Osteocyte (in vitro differentiated cells): ENCODE results near the gene RASAL1. TPM values are rescaled to one million over a fixed set of nuclear protein-coding genes. Genes with fewer than 3 reads are reported as not detected.

ENCODE experiments used
- DNase-seq: peaks from one replicate; pipeline ENCODE4 v3.0.0; 2021; ENCODE audit warnings: mixed read lengths; ENCODE audit not compliant: unreplicated experiment; ENCODE audit errors: extremely low spot score
- H3K27ac Mint-ChIP-seq: one replicate; pipeline ENCODE4 v1.8.0; 2021; ENCODE audit warnings: mild to moderate bottlenecking, mixed read lengths; ENCODE audit not compliant: unreplicated experiment
- H3K27me3 Mint-ChIP-seq: one replicate; pipeline ENCODE4 v1.8.0; 2021; ENCODE audit warnings: mixed read lengths; ENCODE audit not compliant: unreplicated experiment
- H3K36me3 Mint-ChIP-seq: one replicate; pipeline ENCODE4 v1.8.0; 2021; ENCODE audit warnings: mixed read lengths; ENCODE audit not compliant: unreplicated experiment
- H3K4me1 Mint-ChIP-seq: one replicate; pipeline ENCODE4 v1.8.0; 2021; ENCODE audit warnings: mixed read lengths; ENCODE audit not compliant: unreplicated experiment
- H3K4me3 Mint-ChIP-seq: one replicate; pipeline ENCODE4 v1.8.0; 2021; ENCODE audit warnings: mild to moderate bottlenecking, moderate library complexity, mixed read lengths; ENCODE audit not compliant: unreplicated experiment
- H3K9me3 Mint-ChIP-seq: one replicate; pipeline ENCODE4 v1.8.0; 2021; ENCODE audit warnings: mixed read lengths; ENCODE audit not compliant: unreplicated experiment
- CTCF ChIP-seq: fragments of 200-600 bp; sonication (generic); IDR thresholded peaks from 2 replicates; pipeline ENCODE4 v1.5.0; 2021; ENCODE audit warnings: antibody characterized with exemption, mild to moderate bottlenecking, moderate library complexity
- total RNA-seq: library from RNA; stranded (reverse); gene quantifications from 2 replicates; pipeline ENCODE4 v1.2.1, GENCODE V29; 2021

The RASAL1 gene
- total RNA-seq, 1 donor from 2014 or later, result not detected

DNA sequence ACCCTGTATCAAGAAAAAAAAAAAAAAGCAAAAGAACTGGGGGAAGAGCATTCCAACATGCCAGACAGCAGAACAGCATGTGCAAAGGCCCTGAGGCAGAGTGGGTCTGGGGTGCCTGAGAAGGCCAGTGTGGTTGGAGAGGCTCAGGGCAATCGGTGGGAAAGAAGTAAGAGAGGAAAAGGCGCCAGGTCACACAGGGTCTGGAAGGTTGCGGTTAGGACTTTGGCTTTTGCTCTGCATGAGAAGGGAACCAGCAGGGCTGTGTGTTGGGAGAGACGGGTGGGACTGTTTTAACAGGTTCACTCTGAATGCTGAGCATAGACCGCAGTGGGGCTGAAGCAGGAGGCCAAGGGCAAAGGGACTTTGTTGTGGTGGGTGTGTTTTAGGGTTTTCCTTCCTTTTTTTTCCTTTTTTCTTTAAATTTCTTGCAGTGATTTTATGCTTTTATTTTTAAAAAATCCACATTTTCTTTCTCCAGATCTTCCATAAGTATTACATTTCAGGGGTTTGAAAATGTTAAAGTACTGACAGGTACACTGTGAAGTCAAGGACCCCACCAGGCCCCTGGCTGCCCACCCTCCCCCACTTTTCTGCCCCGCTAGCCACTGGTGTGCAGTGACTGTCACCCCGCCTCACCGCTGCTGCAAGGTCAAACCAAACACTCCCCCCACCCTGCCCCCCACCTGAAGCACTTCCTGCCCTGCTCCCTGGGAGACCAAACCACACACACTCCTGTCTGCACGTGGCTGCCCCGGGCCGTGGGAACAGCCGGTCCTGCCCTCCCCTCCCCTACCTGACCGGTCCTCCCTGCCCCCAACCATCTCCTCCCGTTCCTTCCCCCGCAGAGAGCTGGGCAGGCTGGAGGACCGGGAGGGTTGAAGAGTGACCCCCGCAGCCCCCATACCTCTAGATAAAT lies 49.1 kb downstream of the RASAL1 start:
- Mint-ChIP-seq H3K9me3 (no peaks in the 10 kb centered on the region), H3K36me3 (no peaks in the 10 kb centered on the region), H3K27ac (no peak overlapping the region), H3K27me3 (peaks cover 54% of the 10 kb centered on the region), H3K4me1 (peaks cover 3% of the 10 kb centered on the region), H3K4me3 (no peak overlapping the region)
- no peak for TF ChIP-seq CTCF
- no peak for DNase-seq

DNA sequence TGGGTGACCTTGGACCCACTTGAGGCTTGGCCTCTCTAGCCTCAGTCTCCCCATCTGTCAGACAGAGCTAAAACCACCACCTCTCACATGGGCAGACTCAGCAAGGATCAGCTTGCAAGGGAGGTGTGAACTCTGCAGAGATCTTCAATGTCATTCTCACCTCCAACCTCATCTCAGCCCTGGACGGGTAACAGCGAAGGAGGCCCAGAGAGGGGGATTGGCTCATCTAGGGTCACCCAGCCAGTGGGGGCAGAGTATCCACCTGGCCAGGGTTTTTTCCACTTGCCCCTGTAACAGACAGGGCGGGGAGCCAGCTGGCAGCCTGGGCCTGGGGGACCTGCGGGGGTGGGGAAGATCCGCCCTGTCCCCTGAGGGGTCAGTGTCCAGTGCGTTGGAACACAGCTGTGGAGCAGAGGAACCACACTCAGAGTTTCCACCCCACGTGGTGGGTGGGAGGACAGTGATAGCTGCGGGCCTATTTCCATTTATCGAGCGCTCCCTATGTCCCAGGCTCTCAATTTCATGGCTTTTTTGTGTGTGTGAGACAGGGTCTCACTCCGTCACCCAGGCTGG lies 51.6 kb downstream of the RASAL1 start:
- Mint-ChIP-seq H3K27me3 (peaks cover 38% of the 10 kb centered on the region), H3K36me3 (no peaks in the 10 kb centered on the region), H3K4me1 (peaks cover 3% of the 10 kb centered on the region), H3K4me3 (no peak overlapping the region), H3K27ac (no peak overlapping the region), H3K9me3 (no peaks in the 10 kb centered on the region)
- no peak for TF ChIP-seq CTCF
- no peak for DNase-seq

- H3K9me3 Mint-ChIP-seq, result no peaks in the 10 kb centered on the region
- H3K27me3 Mint-ChIP-seq, result peaks cover 42% of the 10 kb centered on the region
- H3K4me1 Mint-ChIP-seq, result peaks cover 3% of the 10 kb centered on the region
- DNase-seq, result no peak
- no peaks in the 10 kb centered on the region for H3K36me3 Mint-ChIP-seq
- no peak overlapping the region for H3K4me3 Mint-ChIP-seq
- no peak for TF ChIP-seq CTCF
- no peak overlapping the region for H3K27ac Mint-ChIP-seq
These were observed 52.9 kb downstream of the RASAL1 start for GRCh38 chr12:113082486-113083148.

GRCh38 chr12:113081873-113082272 lies 53.7 kb downstream of the RASAL1 start:
- Mint-ChIP-seq H3K9me3 (no peaks in the 10 kb centered on the region), H3K4me3 (no peak overlapping the region), H3K27me3 (peaks cover 43% of the 10 kb centered on the region), H3K36me3 (no peaks in the 10 kb centered on the region), H3K27ac (no peak overlapping the region), H3K4me1 (no peaks in the 10 kb centered on the region)
- TF ChIP-seq CTCF, result no peak
- DNase-seq, result no peak

DNA sequence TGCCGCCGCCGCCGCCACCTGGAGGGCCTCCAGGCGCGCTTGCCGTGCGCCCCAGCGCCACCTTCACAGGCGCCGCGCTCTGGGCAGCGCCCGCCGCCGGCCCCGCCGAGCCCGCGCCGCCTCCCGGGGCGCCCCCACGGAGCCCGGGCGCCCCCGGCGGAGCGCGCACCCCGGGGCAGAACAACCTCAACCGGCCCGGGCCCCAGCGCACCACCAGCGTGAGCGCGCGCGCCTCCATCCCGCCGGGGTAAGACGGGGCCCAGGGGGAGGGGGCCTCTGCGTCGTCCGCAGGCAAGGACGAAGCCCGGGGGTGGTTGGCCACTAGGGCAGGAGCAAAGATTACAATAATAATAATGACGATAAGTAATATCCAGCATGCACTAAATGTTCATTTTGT lies 57.7 kb downstream of the RASAL1 start:
- Mint-ChIP-seq H3K4me3 (no peak overlapping the region), H3K27me3 (peaks cover 46% of the 10 kb centered on the region), H3K4me1 (no peaks in the 10 kb centered on the region), H3K36me3 (no peaks in the 10 kb centered on the region), H3K9me3 (no peaks in the 10 kb centered on the region), H3K27ac (no peak overlapping the region)
- no peak for DNase-seq
- no peak for TF ChIP-seq CTCF
